ENCODE data around the gene ASB2. TPM values are rescaled to one million over a fixed set of nuclear protein-coding genes. Genes with fewer than 3 reads are reported as not detected.

Gene ASB2
- total and polyA plus RNA-seq, 2 of the 13 experiments (the other 11 are each of a cell fraction or from before 2014, with no cell fraction given) = 0.82 to 4.1 TPM

DNA sequence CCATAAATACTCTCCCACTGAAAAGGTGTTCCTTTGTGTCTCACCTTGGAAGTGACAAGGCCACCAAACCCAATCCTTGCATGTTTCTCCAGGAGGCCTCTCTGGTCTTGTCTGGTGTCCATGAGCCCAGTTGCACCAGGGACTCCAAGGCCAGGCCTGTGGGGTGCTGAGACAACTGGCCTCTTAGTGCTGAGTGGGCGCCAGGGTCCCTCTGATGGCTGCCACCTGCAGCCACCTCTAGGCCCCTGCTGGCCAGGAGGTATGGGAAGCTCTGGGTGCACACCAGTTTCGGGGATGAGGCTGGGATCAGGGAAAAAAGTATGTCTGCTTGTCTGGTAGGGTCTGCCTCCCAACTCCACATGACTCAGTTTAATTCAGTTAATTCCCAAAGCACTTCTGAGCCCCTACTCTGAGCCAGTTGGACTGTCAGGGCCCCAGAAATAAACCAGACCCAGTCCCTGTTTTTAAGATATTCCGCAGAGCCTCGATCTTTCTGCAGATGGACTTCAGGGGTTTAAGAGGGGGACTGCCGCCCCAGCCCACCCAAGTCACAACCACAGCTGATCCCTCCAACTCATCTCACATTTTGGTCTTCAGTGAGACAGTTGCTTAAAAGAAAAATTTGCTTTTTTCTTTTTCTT, 64.3 kb downstream of the ASB2 start:
- no peak for FAIRE-seq
- Histone ChIP-seq H3K27me3 (ENCODE audit: control insufficient read depth in 1 of 2, insufficient read depth in 2 of 2, low read length in 2 of 2) (no peaks in the 10 kb centered on the region; a peak in 1 of 5 replicates), H3K9me3 (ENCODE audit: low read length) (no peaks in the 10 kb centered on the region), H4K20me1 (ENCODE audit: insufficient read depth, low read length) (no peaks in the 10 kb centered on the region), H3K4me2 (ENCODE audit: low read depth, low read length) (no peak overlapping the region), H2AFZ (ENCODE audit: low read length) (no peak overlapping the region), H3K4me1 (ENCODE audit: insufficient read depth, low read length) (peaks cover 85% of the 10 kb centered on the region), H3K36me3 (replicated peaks in 1 of 2; ENCODE audit: control insufficient read depth in 1 of 2, insufficient read depth in 2 of 2, low read length in 2 of 2) (no peaks in the 10 kb centered on the region), H3K4me3 (replicated peaks in 1 of 3; ENCODE audit: insufficient read depth in 1 of 3, low read depth in 2 of 3, low read length in 3 of 3) (no peak overlapping the region), H3K27ac (ENCODE audit: extremely low read length, insufficient read depth, low read length) (no peak overlapping the region), H3K79me2 (ENCODE audit: insufficient read depth, low read length) (no peaks in the 10 kb centered on the region), H3K9ac (ENCODE audit: insufficient read depth, low read depth, low read length) (no peak overlapping the region)
- no peak for ATAC-seq
- CTCF ChIA-PET (ENCODE audit: low intra/inter-chr PET ratio, low total read pairs) = no interaction called here
- no TSS peak for BruUV-seq (replicated peaks)
- TF ChIP-seq SP140L (CRISPR knock-in tag; IDR thresholded peaks at IDR 0.05; ENCODE audit: borderline replicate concordance) = no peak
- TF ChIP-seq KDM6A (CRISPR knock-in tag; IDR thresholded peaks at IDR 0.05; ENCODE audit: low read depth) = no peak
- TF ChIP-seq, protein P1, sequence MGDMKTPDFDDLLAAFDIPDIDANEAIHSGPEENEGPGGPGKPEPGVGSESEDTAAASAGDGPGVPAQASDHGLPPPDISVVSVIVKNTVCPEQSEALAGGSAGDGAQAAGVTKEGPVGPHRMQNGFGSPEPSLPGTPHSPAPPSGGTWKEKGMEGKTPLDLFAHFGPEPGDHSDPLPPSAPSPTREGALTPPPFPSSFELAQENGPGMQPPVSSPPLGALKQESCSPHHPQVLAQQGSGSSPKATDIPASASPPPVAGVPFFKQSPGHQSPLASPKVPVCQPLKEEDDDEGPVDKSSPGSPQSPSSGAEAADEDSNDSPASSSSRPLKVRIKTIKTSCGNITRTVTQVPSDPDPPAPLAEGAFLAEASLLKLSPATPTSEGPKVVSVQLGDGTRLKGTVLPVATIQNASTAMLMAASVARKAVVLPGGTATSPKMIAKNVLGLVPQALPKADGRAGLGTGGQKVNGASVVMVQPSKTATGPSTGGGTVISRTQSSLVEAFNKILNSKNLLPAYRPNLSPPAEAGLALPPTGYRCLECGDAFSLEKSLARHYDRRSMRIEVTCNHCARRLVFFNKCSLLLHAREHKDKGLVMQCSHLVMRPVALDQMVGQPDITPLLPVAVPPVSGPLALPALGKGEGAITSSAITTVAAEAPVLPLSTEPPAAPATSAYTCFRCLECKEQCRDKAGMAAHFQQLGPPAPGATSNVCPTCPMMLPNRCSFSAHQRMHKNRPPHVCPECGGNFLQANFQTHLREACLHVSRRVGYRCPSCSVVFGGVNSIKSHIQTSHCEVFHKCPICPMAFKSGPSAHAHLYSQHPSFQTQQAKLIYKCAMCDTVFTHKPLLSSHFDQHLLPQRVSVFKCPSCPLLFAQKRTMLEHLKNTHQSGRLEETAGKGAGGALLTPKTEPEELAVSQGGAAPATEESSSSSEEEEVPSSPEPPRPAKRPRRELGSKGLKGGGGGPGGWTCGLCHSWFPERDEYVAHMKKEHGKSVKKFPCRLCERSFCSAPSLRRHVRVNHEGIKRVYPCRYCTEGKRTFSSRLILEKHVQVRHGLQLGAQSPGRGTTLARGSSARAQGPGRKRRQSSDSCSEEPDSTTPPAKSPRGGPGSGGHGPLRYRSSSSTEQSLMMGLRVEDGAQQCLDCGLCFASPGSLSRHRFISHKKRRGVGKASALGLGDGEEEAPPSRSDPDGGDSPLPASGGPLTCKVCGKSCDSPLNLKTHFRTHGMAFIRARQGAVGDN (CRISPR knock-in tag; IDR thresholded peaks at IDR 0.05) = 0 out of 2 replicates have a peak, but pooled peaks have one; percentile 9
- WGBS (ENCODE audit: low lambda C conversion rate) = 98% methylated on average over 3 of the region's 5 CpGs
- intact Hi-C loops (cut with micrococcal nuclease; ENCODE audit: unreplicated experiment) = no loop called here
- in situ Hi-C loops (cut with HindIII; ENCODE audit: extremely low pct_ligation_motif_present, low pct_unique_long_range_greater_than_20kb) = no loop called here
- POLR2A ChIA-PET = no interaction called here
- DNase-seq (ENCODE audit: low spot score) = no peak
